ENCODE data around the gene LIN28B.
"Not testable (repeated sequence)": the region's sequence is repeated elsewhere in the genome, so short reads cannot be mapped to it uniquely, and the experiment has no call there.

LIN28B gene

DNA sequence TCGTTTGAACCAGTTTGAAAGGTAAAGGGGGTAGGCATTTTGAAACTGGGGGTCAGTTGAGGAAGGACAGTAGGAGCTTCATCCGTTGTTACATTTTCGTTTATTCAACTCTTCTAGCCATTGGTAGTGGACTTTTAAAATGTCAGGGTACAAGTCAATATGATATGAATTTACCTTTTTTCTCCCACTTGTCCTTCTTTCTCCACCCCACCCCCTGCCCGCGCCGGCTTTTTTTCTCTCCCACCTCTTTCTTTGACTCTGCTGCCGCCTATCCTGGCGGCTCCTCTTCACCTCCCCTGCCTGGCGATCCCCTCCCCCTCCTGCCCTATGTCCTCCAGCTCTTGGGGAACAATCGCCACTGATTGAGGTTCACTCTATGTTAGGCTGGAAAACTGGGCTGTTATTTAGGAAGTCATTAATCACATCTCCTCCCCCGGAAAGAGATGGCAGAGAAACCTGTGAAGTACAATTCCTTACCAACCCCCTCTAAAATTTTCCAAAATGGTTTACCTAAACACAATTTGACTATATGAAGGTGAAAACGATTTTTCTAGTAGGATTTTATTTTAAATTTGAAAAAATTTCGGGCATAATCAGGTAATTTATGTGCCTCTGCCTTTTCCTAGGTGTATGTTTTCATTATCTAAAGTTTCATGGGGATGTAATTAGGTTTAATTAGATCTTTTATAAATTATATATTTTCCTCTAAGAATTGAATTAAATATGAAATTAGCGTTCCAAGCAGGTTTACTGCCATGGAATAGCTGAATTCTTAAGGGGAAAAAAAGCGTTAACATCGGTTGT, 778 bp upstream of the LIN28B start:
- no peak for DNase-seq (ENCODE audit: low read depth, low spot score)

GRCh38 chr6:104957301-104958177, 632 bp downstream of the LIN28B start:
- DNase-seq (ENCODE audit: low read depth, low spot score): no peak

DNA sequence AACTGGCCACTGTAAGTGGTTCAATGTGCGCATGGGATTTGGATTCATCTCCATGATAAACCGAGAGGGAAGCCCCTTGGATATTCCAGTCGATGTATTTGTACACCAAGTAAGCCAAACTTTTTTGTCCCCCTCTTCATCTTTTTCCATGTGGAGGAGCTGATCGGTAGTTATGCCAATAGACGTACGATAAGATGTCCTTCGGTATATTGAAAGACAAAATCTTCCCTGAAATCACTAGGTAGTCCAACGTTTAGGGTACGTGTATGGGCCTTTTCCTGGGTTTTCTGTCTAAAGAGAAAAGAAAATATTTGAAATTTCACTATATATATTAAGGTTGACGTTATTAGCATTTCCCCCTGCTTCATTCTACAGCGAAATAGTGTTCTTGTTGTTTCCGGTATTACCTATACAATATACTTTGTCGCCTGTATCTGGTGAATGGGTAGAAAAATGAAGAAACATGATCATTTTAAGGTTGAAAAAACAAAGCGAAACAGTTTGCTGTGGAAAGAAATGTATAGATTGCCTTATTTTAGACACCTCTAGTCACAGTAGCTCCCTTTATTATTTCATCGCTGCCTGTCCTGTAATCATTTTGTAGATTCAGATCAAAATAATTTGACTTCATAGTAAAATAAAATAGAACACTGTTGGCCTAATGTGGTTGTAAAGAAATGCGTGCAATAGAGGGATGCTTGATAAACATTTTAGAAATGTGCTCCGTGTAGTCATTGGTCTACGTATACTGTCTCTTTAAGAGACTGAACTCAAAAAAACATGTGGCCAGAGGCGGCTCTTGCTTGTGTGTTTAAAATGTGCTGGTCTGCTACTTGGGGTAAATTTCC, 1.5 kb downstream of the LIN28B start:
- DNase-seq (ENCODE audit: low read depth, low spot score): no peak

DNA sequence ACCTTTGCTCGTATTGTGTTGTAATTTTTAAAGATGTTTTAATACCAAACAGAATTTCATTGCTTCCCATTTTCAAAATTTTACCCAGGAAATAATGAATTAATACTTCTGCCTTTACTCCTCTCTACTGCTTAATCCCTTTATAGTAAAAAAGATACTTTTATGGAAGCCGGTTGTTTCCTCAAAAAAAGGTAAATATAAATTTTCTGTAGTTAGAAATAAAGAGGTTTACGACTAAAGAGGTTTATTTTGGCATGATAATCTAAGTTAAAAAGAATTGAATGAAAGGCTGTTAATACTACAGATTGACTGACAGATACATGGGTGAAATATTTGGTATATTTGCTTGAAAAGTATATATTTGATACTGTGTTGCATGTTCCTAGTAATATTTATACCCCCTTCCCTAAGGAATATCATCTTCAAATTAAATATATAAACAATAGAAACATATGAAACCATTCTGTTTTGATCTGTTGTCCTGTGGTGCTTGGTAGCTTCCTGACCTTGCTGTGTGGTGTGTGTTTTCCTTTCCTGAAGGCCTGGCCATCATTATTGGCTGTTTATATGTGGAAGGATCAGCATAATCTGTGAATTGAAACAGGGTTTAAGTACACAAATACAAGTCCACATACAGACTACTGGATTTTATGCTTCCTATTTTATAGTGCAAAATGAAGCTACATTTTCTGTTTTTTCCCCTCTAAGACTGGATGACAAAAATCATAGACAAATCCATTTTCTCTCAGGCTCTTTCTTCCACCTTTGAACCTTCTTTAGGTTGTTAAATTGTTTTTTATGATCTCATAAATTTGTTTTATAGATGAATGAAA, 2.3 kb downstream of the LIN28B start:
- DNase-seq (ENCODE audit: low read depth, low spot score): no peak

- no peak for DNase-seq (ENCODE audit: low read depth, low spot score)
Measured at GRCh38 chr6:104969108-104969507, 12.2 kb downstream of the LIN28B start.

GRCh38 chr6:104969785-104970581, 13.1 kb downstream of the LIN28B start:
- no peak for DNase-seq (ENCODE audit: low read depth, low spot score)

GRCh38 chr6:104973404-104973803, 16.5 kb downstream of the LIN28B start:
- no peak for DNase-seq (ENCODE audit: low read depth, low spot score)

DNA sequence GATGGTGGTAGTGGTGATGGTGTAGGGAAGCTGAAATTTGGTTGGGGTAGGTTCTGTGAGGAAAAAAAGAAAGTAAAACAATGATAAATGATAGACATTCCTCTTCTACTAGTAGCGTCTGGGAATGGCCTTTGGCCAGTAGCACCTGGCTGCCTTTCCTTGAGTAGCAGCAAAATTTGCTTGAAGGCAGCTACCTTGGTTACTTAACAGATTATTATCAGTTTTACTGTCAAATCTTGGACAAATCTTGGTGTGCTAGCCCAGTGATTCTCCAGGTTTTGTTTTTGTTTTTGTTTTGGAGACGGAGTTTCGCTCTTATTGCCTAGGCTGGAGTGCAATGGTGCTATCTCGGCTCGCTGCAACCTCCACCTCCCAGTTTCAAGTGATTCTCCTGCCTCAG, 26.4 kb downstream of the LIN28B start:
- no peak for DNase-seq (ENCODE audit: low read depth, low spot score)

DNA sequence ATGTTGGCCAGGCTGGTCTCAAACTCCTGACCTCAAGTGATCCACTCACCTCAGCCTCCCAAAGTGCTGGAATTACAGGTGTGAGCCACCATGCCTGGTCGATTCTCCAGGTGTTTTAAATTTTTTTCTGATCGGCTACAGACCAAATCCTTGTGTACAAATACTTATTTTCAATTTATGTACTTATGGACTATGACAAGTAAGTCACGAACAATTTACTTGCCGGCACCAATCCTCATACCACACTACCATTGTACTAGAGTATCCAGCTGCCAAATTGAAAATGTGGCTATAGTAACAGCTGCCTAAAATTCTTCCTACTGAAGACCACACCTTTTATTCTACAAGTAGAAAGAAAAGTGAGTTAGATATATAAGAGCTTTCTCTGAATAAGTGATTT, 26.9 kb downstream of the LIN28B start:
- DNase-seq (ENCODE audit: low read depth, low spot score): no peak

DNA sequence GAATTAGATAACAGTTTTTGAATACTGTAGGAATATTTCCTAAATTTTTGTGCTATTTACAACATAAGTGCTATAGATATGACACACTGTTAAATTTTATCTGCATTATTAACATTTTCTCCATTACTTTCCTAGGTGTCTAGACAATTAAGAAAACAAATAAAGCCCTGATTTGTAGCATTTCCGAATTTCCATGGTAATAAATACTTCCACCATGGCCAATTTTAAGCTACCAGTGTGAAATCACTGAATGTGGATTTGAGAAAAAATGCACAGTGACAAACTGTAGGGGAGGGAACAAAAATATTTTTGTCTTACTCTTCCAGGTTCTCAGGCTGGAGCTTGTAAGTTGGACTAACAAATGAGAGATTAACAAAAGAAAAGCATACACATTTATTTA, 27.9 kb downstream of the LIN28B start:
- DNase-seq (ENCODE audit: low read depth, low spot score): no peak

DNA sequence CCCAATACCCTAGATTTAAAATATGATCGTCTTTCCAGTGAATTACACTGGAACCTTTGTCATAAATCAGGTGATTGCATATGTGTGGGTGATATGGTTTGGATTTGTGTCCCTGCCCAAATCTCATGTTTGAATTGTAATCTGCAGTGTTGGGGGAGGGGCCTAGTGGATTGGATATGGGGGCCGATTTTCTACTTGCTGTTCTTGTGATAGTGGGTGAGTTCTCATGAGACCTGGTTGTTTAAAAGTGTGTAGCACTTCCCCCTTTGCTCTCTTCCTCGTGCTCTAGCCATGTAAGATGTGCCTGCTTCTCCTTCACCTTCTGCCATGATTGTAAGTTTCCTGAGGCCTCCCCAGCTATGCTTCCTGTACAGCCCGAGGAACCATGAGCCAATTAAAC, 29.0 kb downstream of the LIN28B start:
- DNase-seq (ENCODE audit: low read depth, low spot score): not testable (repeated sequence)

DNA sequence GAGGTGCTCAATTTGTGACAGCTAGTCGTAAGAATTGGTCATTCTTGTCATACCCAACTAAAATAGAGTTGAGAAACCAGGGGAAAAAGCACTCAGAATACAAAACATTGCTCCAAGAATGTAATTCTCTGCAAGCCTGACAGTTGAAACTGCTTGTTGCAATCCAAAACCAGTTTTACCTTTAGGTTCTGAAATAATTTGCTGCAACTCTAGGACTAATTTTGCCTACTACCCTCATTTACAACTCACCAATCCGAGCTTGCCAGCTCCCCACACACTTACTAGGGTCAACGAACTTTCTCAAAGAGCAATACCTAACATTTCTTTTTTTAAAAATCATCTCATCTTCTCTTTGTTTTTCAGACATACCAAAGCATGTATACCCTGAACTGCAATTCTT, 29.7 kb downstream of the LIN28B start:
- DNase-seq (ENCODE audit: low read depth, low spot score): no peak

- DNase-seq (ENCODE audit: low read depth, low spot score): no peak
Measured at GRCh38 chr6:104987218-104987617, 30.3 kb downstream of the LIN28B start.

DNA sequence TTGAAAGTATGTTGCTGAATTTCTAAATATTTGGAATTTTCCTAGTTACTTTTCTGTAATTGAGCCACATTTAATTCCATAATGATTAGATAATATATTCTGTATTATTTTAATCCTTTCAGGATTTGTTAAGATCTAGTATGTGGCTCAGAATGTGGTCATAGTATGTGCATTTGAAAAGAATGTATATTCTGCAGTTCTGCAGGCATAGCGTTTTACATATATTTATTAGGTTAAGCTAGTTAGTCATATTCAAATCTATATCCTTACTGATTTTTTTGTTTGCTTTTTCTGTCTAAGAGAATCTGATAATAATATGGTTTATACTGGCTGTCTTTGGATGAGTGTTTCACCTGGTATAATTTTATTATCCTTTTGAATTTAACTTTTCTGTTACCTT, 33.2 kb downstream of the LIN28B start:
- no peak for DNase-seq (ENCODE audit: low read depth, low spot score)

- DNase-seq (ENCODE audit: low read depth, low spot score): not testable (repeated sequence)
Measured at GRCh38 chr6:104991062-104991461, 34.2 kb downstream of the LIN28B start.

- DNase-seq (ENCODE audit: low read depth, low spot score): not testable (repeated sequence)
Measured at GRCh38 chr6:104993576-104993975, 36.7 kb downstream of the LIN28B start.

DNA sequence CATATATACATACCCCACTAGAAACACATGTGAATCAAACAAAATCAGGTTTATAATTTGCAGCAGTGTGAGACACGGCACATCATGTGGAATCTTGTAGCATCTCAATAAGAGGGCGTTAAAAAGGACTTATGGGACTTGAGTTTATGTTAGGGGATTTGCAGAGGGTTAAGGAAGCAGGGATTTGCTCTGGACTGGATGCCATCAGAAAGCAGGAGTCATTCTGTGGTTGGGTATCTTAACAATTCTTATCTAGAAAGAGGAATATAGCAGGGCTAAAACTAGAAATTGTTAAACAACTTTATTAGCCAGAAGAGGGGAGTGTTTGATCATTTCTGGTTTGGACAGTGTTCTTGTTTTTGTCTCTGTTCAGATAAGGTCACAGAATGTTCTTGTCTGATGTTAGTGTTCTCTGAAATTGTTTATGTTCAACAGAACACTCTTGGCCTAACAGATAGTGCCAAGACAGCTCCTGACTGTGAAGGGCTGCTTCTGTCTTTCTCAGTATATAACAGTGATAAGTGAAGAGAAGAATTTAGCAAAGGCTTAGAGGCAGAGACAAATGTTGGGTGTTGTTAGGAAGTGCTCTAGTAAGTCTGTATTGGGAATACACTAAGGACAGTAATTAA, 39.2 kb downstream of the LIN28B start:
- no peak for DNase-seq (ENCODE audit: low read depth, low spot score)

- DNase-seq (ENCODE audit: low read depth, low spot score): no peak
Measured at GRCh38 chr6:105001063-105001462, 44.2 kb downstream of the LIN28B start.

DNA sequence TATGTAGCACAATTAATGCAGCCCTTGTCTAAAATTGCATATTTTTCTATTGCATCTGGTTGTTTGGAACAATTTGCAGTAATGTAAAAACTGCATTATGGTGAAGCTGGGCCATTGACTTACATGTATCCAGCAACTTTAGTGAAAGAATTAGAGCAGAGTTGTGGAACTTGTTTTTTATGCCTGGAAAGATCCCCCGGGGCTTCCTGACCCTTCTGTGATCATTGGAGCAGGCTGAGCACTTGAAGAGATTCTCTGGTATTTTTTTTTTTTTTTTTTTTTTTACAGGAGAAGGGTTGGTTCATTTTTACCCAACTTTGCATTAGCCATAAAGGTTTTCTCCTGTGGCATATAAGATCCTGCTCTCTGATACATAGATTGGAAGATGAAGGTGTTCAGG, 45.0 kb downstream of the LIN28B start:
- DNase-seq (ENCODE audit: low read depth, low spot score): no peak

DNA sequence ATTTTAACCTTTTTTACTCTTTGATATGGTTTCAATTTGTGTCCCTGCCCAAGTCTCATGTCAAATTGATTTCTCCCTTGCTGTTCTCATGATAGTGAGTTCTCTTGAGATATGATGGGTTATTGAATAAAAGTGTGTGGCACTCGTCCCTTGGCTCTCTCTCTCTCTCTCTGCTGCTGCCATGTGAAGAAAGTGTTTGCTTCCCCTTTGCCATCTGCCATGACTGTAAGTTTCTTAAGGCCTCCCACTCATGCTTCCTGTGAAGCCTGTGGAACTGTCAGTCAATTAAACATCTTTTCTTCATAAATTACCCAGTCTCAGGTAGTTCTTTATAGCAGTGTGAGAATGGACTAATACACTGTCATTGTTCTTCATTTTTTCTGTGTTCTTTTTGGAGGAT, 48.5 kb downstream of the LIN28B start:
- no peak for DNase-seq (ENCODE audit: low read depth, low spot score)
